GM12873 (cell line): ENCODE data around the gene DGKD.

Experiments
- TF ChIP-seq, protein P1 (sequence below): IDR thresholded peaks from 2 replicates; pipeline ENCODE4 v1.5.1; 2012; ENCODE audit warnings: low read depth, mild to moderate bottlenecking, moderate library complexity, low read length, control low read depth; ENCODE audit not compliant: insufficient read depth; ENCODE audit errors: missing control alignments

The DGKD gene

DNA sequence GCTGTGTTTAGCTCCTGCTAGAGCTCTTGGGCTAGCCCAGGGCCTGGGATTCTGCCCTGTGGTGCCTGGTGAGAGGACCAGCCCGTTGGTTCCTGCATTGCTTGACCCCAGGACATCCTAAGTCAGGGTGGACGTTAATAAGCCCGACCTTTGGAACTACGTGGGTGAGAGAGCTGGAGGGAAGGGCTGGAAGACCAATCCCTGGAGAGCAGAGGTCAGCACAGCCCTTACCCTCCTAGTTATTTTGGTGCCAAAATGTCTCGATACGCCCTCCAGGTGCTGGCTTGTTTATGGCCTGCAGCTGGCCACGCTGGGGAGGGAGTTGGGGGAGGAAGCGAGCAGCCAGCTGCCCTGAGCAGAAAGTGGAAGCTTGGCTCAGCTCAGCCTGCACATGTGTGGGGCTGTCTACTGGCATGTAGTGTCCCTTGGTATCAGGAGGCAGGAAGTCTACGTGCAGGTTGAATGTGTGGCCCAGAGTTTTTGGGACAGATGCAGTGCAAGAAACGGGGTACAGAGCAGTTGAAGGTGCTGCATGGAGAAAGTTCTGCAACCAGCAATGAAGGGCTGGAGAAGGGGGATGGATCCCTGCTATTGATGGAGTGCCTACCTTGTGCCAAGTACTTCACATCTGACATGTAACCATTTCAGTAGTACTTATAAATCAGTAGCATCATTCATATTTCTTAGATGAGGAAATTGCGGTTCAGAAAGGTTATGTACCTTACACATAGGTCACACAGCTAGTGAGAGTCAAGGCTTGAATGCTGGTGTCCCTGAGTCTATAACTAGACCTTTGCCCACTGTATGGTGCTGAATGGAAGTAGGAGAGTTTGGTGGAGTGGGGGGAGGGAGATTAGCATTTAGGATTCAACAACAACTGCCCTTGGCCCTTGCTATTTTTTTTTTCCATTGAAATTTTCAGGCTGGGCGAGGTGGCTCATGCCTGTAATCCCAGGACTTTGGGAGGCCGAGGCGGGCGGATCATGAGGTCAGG is 5.0 kb upstream of the DGKD start:
- TF ChIP-seq, protein P1, sequence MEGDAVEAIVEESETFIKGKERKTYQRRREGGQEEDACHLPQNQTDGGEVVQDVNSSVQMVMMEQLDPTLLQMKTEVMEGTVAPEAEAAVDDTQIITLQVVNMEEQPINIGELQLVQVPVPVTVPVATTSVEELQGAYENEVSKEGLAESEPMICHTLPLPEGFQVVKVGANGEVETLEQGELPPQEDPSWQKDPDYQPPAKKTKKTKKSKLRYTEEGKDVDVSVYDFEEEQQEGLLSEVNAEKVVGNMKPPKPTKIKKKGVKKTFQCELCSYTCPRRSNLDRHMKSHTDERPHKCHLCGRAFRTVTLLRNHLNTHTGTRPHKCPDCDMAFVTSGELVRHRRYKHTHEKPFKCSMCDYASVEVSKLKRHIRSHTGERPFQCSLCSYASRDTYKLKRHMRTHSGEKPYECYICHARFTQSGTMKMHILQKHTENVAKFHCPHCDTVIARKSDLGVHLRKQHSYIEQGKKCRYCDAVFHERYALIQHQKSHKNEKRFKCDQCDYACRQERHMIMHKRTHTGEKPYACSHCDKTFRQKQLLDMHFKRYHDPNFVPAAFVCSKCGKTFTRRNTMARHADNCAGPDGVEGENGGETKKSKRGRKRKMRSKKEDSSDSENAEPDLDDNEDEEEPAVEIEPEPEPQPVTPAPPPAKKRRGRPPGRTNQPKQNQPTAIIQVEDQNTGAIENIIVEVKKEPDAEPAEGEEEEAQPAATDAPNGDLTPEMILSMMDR: no peak

DNA sequence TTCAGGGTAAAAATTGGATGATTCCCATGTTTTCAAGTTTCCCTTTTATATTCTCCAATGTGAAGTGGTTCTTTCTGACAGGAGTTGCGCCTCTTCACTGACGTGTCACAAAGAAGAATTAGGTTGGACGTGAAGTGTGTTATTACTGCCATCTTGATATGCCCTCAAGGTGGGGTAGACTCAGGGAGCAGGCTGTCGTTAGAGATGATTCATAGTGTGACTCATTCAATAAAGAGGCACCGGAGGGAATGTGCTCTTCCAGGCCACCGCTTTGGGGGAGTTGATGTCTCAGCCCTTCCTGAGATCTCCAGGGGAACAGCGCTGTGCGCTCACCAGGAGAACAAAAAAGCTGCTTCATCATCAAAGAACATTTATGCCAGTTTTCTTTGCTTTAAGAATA is 3.6 kb upstream of the DGKD start:
- TF ChIP-seq, protein P1: no peak

DNA sequence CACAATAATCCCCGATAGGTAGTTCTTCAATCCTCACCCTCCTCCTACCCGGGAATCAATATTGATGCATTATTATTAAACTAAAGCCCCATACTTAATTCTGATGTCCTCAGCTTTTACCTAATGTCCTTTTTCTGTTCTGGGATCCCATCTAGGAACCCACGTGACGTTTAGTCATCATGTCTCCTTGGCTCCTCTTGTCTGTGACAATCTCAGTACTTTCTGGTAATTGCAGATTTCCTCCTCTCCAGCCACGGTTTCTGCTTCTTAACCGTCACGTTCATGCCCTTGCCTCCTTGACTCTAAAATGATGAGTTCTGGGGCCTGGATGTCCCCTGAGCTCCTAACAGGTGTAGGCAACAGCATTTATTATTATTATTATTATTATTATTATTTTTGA is 2.9 kb upstream of the DGKD start:
- TF ChIP-seq, protein P1: no peak

DNA sequence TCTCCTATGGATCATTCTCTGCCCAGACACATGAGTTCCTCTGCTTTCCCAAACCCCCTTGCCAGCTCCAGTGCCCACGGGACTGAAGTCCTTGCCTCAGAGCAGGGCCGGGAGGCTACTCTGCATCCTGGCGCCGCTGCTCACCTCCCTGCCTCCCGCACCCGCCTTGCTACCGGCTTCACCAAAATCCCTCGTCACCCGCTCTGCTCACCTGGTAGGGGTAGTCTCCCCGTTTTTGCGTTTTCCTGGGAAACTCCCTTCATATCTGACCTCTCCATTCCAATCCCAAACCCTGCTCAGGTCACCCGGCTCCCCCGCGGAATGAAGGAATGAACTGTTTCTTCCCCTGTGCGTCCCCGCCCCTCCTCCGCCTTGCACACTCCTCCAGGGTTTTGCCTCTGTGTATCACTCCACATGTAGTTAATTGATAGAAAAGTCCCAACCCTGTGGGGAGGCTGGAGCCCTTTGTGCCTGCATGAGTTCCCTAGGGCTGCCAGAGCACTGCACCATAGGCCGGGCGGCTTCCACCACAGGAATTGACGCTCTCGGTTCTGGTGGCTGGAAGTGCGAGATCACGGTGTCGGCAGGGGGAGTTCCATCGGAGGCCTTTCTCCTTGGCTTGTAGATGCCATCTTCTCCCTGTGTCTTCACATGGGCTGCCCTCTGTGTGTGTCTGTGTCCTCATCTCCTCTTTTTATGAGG is 2.0 kb upstream of the DGKD start:
- TF ChIP-seq, protein P1: no peak

DNA sequence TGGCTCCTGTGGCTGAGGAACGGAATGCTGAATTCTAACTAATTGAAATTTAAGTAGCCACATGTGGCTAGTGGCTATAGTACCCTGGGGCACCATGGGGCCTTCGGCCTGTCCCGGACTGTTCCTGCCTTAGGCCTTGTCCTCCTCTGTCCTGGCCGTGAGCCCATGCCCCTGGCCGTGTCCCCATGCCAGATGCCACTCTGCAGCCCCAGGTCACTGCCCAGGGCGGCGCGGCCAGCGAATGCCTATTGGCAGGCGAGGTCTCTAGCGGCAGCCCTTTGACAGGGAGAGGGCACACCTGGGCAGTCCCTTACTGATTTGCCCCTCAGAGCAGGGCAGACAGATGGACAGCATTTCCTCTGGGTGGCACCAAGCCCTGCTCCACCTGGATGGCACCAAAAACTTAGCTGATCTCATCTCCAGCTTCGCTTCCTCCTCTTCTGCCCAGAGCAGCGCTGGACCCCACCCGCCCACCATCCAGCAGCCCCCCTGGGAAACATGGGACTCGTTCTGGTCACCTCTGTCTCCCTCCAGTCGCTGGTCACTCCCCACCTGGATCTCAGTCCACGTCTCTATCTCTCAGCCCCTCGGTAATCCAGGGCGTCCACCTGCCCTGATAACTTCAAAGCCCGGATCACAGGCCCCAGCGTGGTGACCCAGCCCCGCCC is 1.1 kb upstream of the DGKD start:
- TF ChIP-seq, protein P1: no peak

DNA sequence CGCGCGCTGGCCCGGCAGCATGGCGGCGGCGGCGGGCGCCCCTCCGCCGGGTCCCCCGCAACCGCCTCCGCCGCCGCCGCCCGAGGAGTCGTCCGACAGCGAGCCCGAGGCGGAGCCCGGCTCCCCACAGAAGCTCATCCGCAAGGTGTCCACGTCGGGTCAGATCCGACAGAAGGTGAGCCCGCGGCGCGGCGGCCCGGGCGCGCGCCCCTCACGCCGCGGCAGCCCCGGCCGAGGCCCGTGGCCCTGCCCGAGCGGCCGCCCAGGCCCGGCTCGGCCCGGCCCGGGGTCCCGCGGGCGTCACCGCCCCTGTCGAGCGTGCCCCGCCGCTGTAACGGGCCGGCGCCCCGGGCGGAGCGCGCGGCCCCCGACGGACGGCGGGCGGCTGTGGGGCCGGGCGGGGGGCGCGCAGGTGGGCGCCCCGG is 218 bp downstream of the DGKD start:
- TF ChIP-seq, protein P1: no peak
